Kidney (tissue), 14 donors: Measurements from ENCODE around the gene BTBD9. TPM values are rescaled to one million over a fixed set of nuclear protein-coding genes. Genes with fewer than 3 reads are reported as not detected.

Experiments used
- DNase-seq, 5 donors: peaks; one replicate each; pipeline ENCODE4 v3.0.0-alpha.2; 2013 to 2020
- FAIRE-seq: peaks from 2 replicates; lab custom pipeline; 2012; peaks lifted over from hg19 to GRCh38; lab: Jason Lieb, UNC
- H3K27ac ChIP-seq, 2 donors: one replicate each; pipeline ENCODE4 v1.7.0; 2013; ENCODE audit warnings: low read depth in 2 of 2, low read length in 2 of 2, inconsistent platforms in 1 of 2
- H3K27me3 ChIP-seq: one replicate; pipeline ENCODE4 v1.7.1; 2013; ENCODE audit warnings: low read length, inconsistent platforms; ENCODE audit not compliant: control insufficient read depth, insufficient read depth
- H3K36me3 ChIP-seq, 3 donors: one replicate each; pipeline versions ENCODE4 v1.7.0 to v1.7.1; 2013; ENCODE audit warnings: low read length in 3 of 3, control low read depth in 1 of 3, inconsistent platforms in 1 of 3; ENCODE audit not compliant: insufficient read depth in 3 of 3, control insufficient read depth in 2 of 3
- H3K4me1 ChIP-seq, 3 donors: one replicate each; pipeline versions ENCODE4 v1.7.0 to v1.7.1; 2013; ENCODE audit warnings: low read length in 3 of 3, inconsistent platforms in 1 of 3, low read depth in 1 of 3; ENCODE audit not compliant: control insufficient read depth in 2 of 3, insufficient read depth in 2 of 3
- H3K4me3 ChIP-seq, 3 donors: one replicate each; pipeline versions ENCODE4 v1.7.0 to v1.8.1; 2013; ENCODE audit warnings: low read length in 3 of 3, control low read depth in 1 of 3, inconsistent platforms in 1 of 3
- H3K9ac ChIP-seq, 3 donors: one replicate each; pipeline versions ENCODE4 v1.7.0 to v1.7.1; 2013; ENCODE audit warnings: low read length in 3 of 3, control low read depth in 1 of 3, inconsistent platforms in 1 of 3
- H3K9me3 ChIP-seq, 3 donors: one replicate each; pipeline versions ENCODE4 v1.7.0 to v1.7.1; 2013; ENCODE audit warnings: low read length in 3 of 3, control low read depth in 1 of 3, inconsistent platforms in 1 of 3; ENCODE audit not compliant: control insufficient read depth in 2 of 3, insufficient read depth in 1 of 3
- intact Hi-C: fragments of 100-400 bp; cut with DNase I; formaldehyde crosslinking; loops from one replicate; pipeline ENCODE4 v1.11.1; 2022
- polyA plus RNA-seq: library from polyadenylated mRNA; stranded (reverse); fragments of 350-450 nt; fragmentation: Illumina TruSeq; extraction: RNeasy Lipid Tissue Mini Kit (QIAGEN cat#74804); gene quantifications from one replicate; pipeline ENCODE4 v1.2.3, GENCODE V29; 2014; ENCODE audit warnings: low read depth, low replicate concordance; ENCODE audit not compliant: insufficient read depth
- total RNA-seq: library from RNA; stranded (reverse); fragmentation: NEBNext Ultra II Directional; extraction: Animal tissue kit (Norgen Biotek cat#: 25700); gene quantifications from one replicate; pipeline ENCODE4 v1.2.1, GENCODE V29; 2021
- TF ChIP-seq, protein P1 (sequence below): IDR thresholded peaks from 3 replicates; pipeline ENCODE4 v1.5.1; 2012; ENCODE audit warnings: mild to moderate bottlenecking, moderate library complexity, borderline replicate concordance; ENCODE audit not compliant: insufficient read depth; ENCODE audit errors: extremely low read depth
- donor health status: control.
- donor health status: control.
- donor health status: control.
- donor health status: control.
- donor health status: control.
- donor health status: DM: yes; HTN: yes; CAD: no.
- donor health status: Normal renal cell carcinoma (clear cell type).

The BTBD9 gene
- total and polyA plus RNA-seq, 2 donors from 2014 or later = 4.2 to 29.9 TPM

DNA sequence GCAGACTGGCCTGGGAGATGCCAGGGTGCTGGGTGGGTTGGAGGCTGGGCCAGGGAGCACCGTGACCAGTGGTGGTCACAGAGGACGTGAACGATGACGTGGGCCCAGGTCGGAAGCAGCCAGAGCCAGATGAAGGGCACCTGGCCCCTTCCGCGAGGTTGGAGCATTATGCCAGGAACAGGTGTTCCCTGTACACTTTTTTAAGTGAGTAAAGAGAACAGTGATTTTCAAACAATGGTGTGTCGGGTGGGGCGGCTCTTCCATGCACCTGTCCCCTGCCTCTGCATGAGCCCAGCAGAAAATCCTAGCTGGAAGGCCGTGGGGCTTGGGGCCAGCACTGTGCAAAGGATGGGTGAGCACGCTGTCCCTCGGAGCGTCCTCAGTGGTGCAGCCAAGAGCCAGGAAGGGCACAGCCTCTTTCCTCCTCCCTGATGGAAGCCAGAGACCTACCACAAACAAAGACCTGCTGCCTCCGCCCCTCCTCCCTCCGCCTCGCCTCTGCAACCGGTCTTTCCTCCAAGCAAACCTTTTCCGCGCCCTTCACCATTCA, 469.7 kb downstream of the BTBD9 start:
- no peak for DNase-seq
- TF ChIP-seq, protein P1, sequence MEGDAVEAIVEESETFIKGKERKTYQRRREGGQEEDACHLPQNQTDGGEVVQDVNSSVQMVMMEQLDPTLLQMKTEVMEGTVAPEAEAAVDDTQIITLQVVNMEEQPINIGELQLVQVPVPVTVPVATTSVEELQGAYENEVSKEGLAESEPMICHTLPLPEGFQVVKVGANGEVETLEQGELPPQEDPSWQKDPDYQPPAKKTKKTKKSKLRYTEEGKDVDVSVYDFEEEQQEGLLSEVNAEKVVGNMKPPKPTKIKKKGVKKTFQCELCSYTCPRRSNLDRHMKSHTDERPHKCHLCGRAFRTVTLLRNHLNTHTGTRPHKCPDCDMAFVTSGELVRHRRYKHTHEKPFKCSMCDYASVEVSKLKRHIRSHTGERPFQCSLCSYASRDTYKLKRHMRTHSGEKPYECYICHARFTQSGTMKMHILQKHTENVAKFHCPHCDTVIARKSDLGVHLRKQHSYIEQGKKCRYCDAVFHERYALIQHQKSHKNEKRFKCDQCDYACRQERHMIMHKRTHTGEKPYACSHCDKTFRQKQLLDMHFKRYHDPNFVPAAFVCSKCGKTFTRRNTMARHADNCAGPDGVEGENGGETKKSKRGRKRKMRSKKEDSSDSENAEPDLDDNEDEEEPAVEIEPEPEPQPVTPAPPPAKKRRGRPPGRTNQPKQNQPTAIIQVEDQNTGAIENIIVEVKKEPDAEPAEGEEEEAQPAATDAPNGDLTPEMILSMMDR = no peak
- Histone ChIP-seq H3K9me3 (no peaks in the 10 kb centered on the region), H3K27ac (peak overlapping the region in 1 of 2 donors; percentile 32), H3K27me3 (no peaks in the 10 kb centered on the region), H3K9ac (no peak overlapping the region), H3K36me3 (no peaks in the 10 kb centered on the region), H3K4me1 (peaks cover 0 to 9% (median 3%) of the 10 kb centered on the region in 3 donors), H3K4me3 (no peak overlapping the region)
- no peak for FAIRE-seq
- intact Hi-C loops = no loop called here

DNA sequence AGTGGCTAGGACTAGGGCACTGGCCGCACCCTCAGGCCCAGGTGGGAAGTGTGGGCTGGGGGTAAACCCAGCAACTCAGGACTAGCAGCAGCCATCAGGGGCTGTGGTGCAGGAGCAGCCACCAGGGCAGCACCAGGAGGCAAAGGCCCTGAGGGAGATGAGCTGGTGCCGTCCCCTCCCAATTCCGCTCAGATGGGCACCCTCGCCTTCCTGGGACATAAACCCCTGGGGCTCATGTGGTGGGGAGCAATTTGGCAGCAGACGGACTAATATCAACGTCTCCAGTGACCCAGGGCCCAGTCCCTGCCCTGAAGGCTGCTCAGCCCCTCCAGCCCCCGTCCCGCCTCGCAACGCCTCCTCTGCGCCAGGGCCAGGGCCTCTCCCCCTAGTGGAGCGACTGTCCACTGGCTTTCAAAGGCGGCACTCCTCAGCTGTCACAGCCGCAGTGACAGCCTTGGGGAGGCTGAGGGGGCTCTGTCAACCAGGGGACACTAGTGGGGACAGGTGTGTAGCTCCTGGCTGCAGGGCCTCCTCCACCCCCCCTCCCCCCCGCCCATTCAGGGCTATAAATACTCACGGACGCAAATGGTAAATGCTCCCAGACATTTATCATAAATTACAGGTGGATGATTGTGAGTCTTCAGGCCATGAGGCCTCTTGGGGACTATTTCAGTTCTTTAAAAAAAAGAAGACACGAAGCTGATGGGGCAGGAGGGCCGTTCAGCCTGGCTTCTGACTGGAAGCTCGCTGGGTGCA, 470.3 kb downstream of the BTBD9 start:
- H3K9me3 ChIP-seq = no peaks in the 10 kb centered on the region
- no peak for DNase-seq
- H3K27me3 ChIP-seq = no peaks in the 10 kb centered on the region
- peaks cover 0 to 9% (median 3%) of the 10 kb centered on the region in 3 donors for H3K4me1 ChIP-seq
- no peak for FAIRE-seq
- no peak overlapping the region for H3K4me3 ChIP-seq
- H3K36me3 ChIP-seq = no peaks in the 10 kb centered on the region
- peak overlapping the region in 1 of 2 donors; percentile 32 for H3K27ac ChIP-seq
- intact Hi-C loops = no loop called here
- no peak overlapping the region for H3K9ac ChIP-seq
- TF ChIP-seq, protein P1 = no peak

DNA sequence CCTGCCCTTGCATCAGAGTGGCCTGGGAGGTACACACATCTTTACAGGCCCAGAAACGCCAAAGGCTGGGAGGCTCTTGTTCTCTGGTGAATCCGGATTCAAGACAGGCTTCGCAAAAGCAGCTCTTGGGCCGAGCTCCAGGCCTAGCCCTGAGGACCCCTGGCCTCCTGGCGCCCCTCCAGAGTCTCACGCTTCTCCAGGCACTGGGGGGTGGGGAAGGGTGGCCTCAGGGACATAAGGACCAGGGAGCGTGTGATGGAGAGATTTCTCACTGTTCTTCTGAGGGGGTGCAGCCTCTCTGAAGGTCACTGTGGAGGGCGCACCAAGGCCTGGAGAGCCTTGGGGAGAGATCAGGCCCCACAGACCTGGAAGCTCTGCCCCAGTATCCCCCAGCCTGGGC, 471.0 kb downstream of the BTBD9 start:
- DNase-seq (no peak), FAIRE-seq (no peak)
- Histone ChIP-seq H3K27ac (no peak overlapping the region), H3K9me3 (no peaks in the 10 kb centered on the region), H3K27me3 (no peaks in the 10 kb centered on the region), H3K9ac (no peak overlapping the region), H3K4me1 (peaks cover 0 to 16% (median 3%) of the 10 kb centered on the region in 3 donors), H3K4me3 (no peak overlapping the region), H3K36me3 (no peaks in the 10 kb centered on the region)
- TF ChIP-seq, protein P1 = no peak
- intact Hi-C loops = no loop called here
